Upper lobe of left lung (tissue), 4 donors: ENCODE results near the gene MMD.

ENCODE experiments used
- POLR2A ChIP-seq, 4 donors: fragments of 450-650 bp; IDR thresholded peaks; one replicate each; pipeline ENCODE4 v1.5.1; 2016 to 2017; ENCODE audit warnings: antibody characterized with exemption in 4 of 4, mild to moderate bottlenecking in 2 of 4
- POLR2AphosphoS5 ChIP-seq, 2 donors: sonication (generic); formaldehyde crosslinking; IDR thresholded peaks; one replicate each; pipeline ENCODE4 v1.5.1; 2017; ENCODE audit warnings: antibody characterized with exemption in 2 of 2
- TF ChIP-seq, protein P1 (sequence below), 6 experiments: fragments of 450-650 bp in 4 of 6; fragments of 200-600 bp in 2 of 6; sonication (generic) in 2 of 6; IDR thresholded peaks; one replicate each; pipeline ENCODE4 v1.5.1; 2016 to 2019; ENCODE audit warnings: antibody characterized with exemption in 6 of 6

- TF ChIP-seq, protein P1, sequence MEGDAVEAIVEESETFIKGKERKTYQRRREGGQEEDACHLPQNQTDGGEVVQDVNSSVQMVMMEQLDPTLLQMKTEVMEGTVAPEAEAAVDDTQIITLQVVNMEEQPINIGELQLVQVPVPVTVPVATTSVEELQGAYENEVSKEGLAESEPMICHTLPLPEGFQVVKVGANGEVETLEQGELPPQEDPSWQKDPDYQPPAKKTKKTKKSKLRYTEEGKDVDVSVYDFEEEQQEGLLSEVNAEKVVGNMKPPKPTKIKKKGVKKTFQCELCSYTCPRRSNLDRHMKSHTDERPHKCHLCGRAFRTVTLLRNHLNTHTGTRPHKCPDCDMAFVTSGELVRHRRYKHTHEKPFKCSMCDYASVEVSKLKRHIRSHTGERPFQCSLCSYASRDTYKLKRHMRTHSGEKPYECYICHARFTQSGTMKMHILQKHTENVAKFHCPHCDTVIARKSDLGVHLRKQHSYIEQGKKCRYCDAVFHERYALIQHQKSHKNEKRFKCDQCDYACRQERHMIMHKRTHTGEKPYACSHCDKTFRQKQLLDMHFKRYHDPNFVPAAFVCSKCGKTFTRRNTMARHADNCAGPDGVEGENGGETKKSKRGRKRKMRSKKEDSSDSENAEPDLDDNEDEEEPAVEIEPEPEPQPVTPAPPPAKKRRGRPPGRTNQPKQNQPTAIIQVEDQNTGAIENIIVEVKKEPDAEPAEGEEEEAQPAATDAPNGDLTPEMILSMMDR (IDR thresholded peaks at IDR 0.05) = peak; percentile 32 to 71 (median 64)
- TF ChIP-seq POLR2AphosphoS5 (IDR thresholded peaks at IDR 0.05) (no peak), POLR2A (IDR thresholded peaks at IDR 0.05) (no peak)
These were observed 72.8 kb downstream of the MMD start for GRCh38 chr17:55348749-55349354.
